Stimulated activated CD4-positive, alpha-beta T cell treated with anti-CD3 and anti-CD28 coated beads, TNF-alpha, amount 100 ng/mL, for 1 hour (primary cell): ENCODE results near the gene NUAK2.
A peak's percentile ranks its signal among the peaks of the same experiment; 100 is the strongest.
"Not testable (repeated sequence)": the region's sequence is repeated elsewhere in the genome, so short reads cannot be mapped to it uniquely, and the experiment has no call there.

Source experiments
- DNase-seq, 3 donors: peaks; one replicate each; pipeline ENCODE4 v3.0.0-alpha.2; 2020; ENCODE audit warnings: low read depth in 3 of 3, low spot score in 1 of 3

The NUAK2 gene

DNA sequence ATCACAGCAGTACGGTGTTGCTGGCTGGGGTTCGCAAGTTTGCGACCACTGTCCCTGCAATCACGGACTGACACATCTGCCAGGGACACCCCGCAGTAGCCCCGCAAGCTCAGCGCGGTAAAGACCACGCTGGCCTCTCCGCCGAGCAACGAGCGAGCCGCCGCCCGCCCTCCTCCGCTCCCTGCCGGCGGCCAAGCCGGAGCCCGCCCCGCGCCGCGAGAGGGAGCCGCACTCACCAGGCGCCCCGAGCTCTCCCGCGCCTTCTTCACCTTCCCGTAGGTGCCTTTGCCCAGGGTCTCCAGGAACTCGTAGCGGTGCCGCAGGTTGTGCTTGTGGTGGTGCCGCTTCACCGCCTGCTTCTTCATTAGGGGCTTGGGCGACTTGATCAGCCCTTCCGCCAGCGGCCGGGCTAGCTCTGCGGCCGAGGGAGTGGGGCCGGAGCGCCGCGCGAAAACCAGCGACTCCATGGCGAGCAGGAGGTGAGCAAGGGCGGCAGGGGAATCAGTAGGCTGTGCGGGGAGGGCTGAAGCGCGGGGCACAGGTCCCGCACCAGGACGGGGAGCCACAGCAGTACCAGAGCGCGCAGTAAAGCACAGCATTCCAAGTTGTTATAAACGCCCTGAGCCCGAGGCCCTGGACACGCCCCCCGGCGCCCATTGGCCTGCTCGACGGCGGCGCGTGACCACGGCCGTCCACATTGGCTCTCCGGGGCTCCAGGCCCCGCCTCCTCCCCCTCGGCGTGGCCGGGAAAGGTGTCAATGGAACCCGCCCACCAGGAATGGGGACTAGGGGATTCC, at the start of gene NUAK2:
NUAK2 (minus strand) TSS at position 584 of the 797 bp plus-strand sequence; CDS start at position 467, 117 bp downstream.
- DNase-seq: peak; percentile 62 to 80 (median 70)

DNA sequence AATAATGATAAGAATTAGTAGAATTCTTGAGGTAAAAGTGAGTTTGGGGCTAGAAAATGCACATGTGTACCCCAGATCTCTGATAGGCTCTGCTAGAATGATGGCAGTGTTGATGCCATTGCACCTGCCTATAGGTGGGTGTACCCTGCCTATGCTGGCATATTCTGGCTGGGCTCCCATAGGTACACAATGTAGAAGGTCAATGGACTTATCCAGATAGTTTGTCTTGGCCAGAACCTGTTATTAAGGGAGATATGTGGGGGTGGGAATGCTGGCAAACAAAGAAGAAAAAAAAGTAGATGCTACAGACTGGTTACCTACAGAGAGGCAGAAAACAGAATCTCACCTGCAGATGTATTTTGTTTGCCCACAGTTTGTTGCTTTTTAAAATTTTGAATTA, 49.2 kb upstream of the NUAK2 start:
- no peak for DNase-seq

DNA sequence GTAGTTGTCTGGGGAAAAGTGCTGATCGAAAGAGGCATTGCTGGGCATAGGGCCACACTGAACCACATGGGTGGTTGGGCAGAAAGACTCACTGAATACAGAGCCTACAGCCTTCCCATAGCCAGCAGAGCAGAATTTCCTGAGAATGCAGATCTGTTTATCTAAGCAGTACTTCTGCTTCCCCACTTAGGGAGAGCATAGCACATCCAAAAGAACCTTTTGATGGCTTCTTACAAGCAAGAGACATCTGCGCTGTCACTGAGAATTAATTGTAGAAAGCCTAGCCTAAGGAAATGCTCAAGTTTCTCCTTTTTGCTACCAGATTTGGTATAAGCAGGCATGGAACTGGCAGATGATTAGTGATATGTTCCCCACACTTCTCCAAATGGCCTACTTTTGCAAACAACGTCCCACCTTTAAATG, 48.2 kb upstream of the NUAK2 start:
- no peak for DNase-seq

DNA sequence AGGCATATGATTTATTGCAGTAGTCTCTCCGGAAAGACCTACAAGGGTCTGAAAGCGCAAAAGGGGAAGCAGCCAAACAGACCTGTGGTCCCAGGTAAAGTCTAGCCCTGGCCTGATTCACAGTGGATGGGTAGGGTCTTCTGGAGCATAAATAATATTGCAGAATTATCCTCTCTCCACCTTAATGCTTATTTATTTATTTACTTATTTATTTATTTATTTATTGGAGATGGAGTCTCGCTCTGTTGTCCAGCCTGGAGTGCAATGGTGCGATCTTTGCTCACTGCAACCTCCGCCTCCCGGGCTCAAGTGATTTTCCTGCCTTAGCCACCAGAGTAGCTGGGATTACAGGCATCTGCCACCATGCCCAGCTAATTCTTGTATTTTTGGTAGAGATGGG, 46.9 kb upstream of the NUAK2 start:
- no peak for DNase-seq

DNA sequence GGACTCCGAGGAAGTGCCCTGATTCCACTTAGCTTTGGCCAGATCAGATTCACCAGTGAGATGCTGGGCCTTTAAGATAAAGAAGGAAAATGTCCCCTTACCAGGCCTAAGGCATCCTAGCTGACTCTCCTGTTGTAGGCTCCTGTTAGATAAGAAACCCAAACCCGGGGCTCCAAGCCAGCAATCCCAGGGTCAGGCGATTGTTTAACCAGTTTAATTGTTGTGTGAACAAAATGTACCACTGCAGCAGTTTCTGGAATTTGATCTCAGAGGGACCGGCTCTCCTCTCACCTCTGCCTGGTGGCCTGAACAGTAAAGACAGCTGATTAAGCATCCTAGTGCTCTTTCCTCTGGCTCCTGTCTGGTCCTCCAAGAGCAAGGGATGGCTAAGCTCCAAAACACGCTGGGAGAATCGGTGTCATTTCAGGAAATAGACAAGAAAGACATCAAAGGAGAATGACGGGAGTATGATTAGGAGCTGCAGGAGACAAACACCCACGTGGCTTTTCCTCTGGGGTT, 44.5 kb upstream of the NUAK2 start:
- DNase-seq: no peak

DNA sequence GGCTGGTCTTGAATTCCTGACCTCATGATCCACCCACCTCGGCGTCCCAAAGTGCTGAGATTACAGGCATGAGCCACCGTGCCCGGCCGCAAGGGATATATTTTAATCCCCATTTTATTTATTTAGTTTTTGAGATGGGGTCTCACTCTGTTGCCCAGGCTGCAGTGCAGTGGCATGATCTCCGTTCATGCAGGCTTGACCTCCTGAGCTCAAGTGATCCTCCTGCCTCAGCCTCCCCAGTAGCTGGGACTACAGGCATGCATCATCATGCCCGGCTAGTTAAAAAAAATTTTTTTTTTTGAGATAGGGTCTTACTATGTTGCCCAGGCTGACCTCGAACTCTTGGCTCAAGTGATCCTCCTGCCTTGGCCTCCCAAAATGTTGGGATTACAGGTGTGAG, 43.5 kb upstream of the NUAK2 start:
- DNase-seq: not testable (repeated sequence)

DNA sequence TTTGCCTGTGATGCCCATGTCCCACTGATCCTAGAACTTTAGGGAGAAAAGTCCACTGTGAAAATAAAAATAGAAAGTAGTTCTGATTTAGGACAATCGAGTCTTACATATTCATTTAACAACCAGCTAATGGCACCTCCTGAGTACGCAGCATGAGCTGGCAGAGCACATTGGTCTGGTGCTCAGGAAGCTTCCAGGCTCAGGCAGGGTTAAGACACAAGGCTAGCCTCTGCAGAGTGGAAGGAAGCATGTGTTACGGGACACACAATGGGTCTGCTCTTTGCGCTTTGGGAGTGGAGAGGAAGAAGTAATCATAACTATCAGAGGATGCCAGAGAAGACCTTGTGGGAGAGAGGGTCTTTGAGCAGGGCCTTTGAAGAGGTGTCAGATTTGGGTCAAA, 39.3 kb upstream of the NUAK2 start:
- no peak for DNase-seq

DNA sequence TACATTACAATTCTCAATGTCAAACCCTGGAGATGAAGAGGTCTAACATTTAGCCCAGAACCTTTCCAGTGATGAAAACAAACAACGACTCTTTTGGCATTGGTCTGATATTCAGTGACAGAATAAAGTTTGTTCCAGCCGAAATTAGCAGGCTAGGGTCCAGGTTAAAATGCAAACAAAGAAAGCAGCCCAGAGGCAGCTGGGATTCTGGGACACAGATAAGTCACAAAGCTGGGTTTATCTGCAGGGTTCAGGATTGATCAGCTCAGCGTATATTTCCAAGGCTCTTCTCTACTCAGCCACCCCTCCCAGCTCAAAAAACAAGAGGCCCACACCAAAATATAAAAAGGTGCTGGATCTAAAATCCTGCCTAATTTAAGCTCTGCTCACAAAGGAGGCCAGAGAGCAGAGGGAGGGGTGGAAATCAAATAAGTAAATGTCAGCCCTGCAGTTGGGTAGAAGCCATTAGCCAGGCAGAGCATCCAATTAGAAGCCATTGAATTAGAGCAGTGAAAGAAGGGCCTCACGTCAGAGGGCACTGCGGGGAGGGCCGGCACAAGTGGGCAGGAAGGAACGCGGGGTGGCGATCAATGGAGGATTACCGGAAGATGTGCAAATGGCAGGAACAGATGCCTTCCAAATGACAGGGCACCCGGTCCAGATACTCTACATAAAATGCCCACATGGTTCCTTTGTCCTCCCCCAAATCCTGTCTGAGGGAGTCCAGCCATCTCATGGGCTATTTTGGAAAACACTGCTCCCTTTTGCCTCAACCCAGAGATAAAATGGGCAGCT, 38.4 kb upstream of the NUAK2 start:
- DNase-seq: no peak

DNA sequence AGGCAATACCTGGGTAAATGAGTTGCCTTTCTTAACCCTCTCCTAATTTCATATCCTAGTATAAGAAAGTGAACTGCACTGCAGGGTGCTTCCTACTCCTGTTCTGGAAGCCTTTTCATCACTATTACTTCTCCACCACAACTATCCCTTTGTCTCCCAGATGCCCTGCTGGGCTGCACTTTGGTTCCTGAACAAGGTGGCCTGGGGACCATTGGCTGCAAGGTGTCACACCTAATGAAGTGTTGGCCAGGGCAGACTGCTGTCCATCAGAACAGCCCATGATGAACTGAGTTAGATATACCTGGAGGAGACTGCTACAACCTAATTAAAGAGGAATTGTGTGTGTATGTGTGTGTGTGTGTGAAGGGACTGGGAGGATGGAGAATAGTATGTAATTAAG, 37.0 kb upstream of the NUAK2 start:
- no peak for DNase-seq

DNA sequence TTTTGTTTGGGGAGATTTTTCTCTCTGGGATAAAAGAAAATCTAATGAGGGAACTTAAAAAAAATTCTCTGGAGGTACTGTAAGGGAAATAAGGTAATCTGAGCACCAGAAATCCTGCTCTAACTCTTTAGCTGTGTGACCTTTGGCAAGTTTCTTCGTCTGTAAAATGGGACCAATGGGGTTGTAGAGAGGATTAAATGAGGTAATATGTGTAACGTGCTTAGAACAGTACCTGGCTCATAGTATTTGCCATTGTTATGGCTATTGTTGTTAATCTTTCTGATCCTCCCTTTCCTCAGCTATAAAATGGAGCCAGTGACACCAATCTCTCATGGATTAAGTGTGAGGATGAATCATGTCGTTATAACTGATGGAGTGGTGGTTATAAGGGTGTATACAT, 36.0 kb upstream of the NUAK2 start:
- DNase-seq: no peak

DNA sequence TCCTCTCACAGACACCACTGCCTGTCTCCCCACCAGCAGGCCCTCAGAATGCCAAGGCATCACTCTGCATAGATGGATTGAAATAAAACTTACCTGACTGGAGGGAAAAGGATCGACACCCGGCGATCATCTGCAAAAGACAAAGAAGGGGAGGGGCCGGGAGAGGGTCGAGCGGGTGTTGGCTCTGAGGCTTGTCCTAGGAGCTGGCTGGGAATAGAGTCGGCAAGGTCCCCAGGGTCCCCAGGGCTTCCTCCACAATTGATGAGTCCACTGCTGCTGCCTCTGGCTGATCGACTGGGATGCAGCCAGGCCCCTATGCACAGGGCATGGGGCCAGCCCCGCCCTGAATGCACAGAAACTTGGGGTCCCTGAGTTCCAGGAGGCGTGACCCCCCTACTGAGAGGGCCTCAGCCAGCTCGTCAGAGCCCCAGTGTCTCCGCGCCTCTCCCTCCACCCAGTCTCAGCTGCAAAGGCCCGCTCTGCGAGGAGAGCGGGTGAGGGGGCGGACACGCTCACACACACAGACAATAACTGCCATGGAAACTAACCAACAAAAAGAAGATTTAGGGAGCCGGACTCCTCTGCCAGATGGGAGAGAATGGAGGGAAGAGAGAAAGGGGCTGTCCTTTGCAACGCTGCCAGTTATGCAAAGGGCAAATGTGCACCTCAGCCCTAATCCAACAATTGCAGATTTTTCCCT, 35.0 kb upstream of the NUAK2 start, which contains the start of gene KLHDC8A:
KLHDC8A (minus strand) TSS at position 483 of the 700 bp plus-strand sequence. CDS start 13,318 bp downstream, outside the sequence.
- no peak for DNase-seq

DNA sequence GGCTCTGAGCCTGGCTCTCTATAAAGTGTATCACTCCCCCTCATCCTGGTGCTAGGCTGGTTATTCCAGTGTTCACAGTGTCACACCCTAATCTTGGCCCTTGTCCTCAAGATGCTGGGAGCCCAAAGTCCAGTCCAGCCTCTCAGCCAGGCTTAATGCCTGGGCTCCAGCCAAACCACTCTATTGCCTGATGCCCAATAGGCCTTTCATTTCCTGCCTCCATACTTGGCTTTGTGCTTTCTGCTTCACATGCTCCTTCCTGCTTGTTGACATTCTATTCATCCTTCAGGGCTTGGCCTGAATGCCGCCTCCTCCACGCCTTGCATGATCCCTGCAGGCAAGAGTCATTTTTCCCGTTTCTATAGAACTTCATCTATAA, 33.5 kb upstream of the NUAK2 start:
- DNase-seq: no peak

DNA sequence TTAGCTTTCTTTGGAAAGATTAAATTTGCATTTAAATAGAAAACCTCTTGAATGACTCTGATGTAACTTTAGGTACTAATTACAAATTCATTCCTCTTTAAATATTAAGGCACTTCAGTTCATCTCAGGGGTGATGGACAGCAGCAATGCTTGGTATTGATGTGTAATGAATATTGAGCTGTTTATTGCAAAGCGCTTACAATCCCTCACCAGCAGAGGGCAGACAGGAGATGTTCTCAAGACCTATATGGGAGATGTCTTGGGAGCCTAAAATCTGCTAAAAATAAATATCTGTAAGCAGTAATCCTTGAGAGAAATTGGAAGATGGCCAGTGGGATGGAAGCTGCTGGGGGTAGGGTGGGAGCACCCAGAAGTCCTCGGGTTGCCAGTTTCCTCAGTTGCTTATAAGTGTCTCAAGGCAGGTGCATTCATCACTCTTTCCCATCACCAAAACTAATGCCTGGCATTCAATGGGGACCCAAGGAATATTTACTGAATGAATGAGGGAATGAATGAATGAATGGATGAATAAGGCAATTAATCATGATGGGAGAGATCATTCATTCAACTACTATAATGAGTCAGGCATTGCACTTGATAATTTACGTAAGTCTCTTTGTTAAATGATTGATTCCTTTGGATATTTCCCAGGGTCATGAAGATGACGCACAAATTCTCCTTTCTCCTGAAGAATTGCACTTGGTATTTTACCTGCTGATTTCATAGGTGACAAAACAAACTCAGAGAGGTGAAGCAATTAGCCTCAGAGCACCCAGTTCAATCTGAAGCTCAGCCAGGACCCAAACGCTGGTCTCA, 32.9 kb upstream of the NUAK2 start:
- peak in 2 of 3 donors; percentile 15 to 16 for DNase-seq

DNA sequence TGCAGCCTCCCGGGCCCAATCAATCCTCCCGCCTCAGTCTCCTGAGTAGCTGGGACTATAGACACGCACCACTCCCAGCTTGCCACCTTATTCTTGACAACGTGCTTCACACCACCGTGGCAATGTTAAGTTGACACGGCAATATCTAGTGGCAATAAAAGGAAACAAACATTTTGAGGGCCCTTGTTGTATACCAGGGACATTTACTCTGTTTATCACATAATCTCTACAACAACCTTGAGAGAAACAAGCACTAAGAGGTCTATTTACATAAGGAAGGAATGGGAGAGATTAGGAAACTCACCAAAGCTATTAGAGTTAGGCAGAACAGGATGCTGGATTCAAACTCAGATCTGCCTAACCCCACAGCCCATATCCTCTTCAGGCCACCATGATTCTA, 32.1 kb upstream of the NUAK2 start:
- no peak for DNase-seq

DNA sequence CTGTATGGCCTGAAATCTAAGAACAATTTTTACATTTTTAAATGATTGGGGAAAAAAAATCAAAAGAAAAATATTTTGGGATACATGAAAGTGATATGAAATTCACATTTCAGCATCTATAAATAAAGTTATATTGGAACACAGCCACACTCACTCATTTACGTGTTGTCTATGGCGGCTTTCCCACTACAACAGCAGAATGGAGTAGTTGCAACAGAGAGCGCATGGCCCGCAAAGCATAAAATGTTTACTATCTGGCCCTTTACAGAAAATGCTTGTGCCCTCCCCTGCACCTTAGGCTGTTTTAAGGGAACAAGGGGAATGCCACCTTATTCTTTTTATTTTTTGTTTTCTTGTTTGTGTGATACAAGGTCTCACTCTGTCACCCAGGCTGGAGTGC, 31.6 kb upstream of the NUAK2 start:
- no peak for DNase-seq

DNA sequence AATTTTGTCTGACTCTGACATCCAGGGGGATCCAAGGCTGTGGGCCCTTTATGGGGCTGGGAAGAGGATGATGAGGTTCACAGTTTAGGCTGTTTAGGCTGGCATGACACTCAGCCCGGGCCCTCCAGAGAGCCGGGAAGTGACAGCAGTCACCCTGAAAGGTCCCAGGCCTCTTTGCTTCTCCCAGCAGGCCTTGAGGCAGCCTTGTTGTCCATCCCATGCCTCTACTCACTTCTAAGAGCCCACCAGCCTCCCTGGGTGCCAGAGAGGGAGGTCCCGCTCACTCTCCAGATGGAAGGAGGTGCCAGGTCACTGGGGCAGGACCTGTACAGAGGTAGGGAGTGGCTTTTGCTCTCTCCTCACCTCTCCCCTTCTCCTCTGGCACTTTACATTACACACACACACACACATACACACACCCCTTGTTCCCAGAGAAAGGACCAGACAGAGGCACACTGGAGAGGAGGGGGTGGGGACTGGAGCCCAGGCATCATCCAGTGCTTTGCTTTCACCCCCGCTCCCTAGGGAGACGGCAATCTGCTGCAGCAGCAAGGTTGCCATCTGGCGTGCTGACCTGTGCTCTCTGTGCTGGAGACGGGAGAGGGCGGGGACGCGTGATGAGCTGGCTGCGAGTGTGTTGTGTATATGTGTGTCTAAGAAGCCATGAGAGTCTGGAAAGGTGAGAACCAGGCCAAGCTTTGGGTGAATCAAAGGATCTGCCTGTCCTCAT, 30.6 kb upstream of the NUAK2 start:
- DNase-seq: no peak

DNA sequence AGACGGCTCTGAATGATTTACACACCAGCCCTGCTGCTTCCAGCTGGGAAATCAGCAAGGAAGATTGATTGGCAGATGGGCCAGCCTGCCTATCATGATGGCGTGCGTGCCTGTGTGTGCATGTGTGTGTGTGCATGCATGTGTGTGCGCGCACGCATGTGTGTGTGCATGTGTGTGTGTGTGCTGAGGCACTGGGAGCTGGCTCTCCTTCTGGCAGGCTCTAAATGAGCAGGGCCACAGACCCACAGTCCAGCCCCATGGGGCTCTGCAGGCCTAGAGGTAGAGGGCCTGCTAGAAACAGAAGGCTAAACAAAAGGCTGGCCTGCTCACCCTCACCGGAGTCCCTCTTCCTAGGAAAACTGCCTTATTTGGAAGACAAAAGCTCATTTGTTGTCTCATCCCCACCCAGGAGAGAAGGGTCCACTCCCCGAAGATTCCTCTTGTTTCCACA, 29.2 kb upstream of the NUAK2 start:
- no peak for DNase-seq

DNA sequence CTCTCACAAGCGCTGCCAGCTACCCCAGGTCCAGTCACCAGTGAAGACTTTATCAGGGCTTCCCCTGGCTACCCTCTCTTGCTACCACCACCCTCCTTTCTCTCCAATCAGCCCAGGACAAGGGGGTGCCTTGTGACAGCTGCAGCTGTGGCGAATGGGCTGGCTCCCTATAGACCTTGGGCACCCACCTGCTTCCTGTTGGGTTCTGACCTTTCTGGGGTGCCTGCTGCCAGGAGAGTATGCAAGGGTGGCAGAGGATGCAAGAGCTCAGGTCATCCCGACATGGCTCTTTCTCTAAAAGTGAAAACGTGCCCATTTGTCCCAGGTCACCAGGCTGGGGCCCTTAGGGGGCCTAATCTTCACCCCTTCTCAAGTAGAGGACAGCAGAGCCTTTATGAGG, 28.6 kb upstream of the NUAK2 start:
- DNase-seq: no peak

DNA sequence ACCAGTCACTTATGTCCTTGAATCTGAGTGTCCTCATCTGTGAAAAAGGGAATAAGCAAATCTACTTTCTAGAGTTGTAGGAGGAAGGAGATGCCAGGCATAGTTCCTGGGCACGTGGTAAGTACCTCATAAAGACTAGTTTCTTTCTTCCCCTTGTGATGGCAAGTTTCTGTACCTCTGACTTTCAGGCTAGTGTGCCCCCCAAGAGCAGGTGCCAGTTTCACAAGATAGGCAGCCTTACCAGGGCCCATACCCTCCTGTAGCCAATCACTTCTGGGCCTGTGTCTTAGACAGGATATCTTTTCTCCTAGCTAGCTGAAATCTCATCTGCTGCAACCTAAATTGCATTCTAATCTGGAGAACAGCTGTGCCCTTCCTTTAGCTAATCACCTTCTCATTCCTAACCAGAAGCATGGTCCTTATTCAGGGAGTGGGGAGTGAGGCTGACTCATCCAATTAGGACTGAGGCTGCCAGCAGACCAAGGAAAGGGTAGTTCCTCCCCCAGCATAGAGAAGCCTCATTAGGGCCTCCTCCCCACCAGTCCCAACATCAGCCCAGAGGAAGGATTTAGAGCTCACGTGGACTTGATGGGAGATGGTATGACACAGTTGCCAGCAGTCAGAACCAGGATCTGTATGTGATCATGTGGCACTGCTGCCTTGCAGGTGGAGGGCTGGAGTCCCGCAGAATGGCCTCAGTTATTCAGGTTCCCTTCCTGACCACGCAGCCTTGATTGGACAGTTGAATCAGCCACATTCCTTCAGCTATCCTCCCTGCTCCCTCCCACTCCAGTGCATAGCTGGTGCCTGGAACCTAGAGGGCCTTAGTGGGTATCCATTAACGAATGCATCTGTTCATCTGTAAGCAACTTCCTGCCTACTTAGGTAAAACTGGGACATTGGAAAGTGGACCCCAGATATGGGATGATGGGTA, 27.3 kb upstream of the NUAK2 start:
- DNase-seq: no peak
